HEK293T (cell line): ENCODE data around the gene TES.

Experiments used
- FOXA1 ChIP-seq: fragments of 450-650 bp; IDR thresholded peaks from 2 replicates; pipeline ENCODE4 v1.6.1; 2016; ENCODE audit warnings: mild to moderate bottlenecking
- FOXM1 ChIP-seq: fragments of 450-650 bp; IDR thresholded peaks from 2 replicates; pipeline ENCODE4 v1.6.1; 2017; ENCODE audit warnings: mild to moderate bottlenecking, borderline replicate concordance
- LEF1 ChIP-seq: fragments of 450-650 bp; IDR thresholded peaks from 2 replicates; pipeline ENCODE4 v1.6.1; 2017; ENCODE audit warnings: mild to moderate bottlenecking, borderline replicate concordance

DNA sequence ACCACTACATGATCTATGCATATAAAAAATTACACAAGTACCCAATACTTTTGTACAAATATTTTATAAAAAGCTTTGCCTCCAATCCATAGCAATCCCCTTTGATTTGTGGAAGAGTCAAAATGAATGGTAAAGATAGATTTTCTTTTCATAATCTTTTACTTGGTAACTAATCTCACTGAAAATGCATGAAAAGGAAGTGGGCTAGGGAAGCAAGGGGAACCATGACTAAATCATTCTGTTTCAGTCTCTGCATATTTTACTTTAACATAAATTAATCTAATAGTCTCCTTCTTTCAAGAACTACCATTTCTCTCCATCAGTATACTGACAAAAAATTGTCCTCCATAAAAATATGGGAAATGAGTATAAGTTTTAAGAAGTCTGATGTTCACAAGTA, 96.9 kb downstream of the TES start:
- TF ChIP-seq FOXM1: no peak
- TF ChIP-seq FOXA1: no peak
- no peak for TF ChIP-seq LEF1
